HFFc6 (cell line): ENCODE data around the gene HTN3. TPM values are rescaled to one million over a fixed set of nuclear protein-coding genes. Genes with fewer than 3 reads are reported as not detected.

Experiments used
- DNase-seq: peaks from one replicate; pipeline ENCODE4 v3.0.0-alpha.2; 2018
- H3K27ac Mint-ChIP-seq: 2 replicates; pipeline ENCODE4 v1.8.0; 2020; ENCODE audit warnings: mild to moderate bottlenecking, mixed read lengths
- H3K27me3 Mint-ChIP-seq: 2 replicates; pipeline ENCODE4 v1.8.0; 2021; ENCODE audit warnings: mild to moderate bottlenecking, moderate library complexity, mixed read lengths; ENCODE audit not compliant: insufficient read depth
- H3K36me3 Mint-ChIP-seq: 2 replicates; pipeline ENCODE4 v1.8.0; 2021; ENCODE audit warnings: low read depth, mixed read lengths
- H3K4me1 Mint-ChIP-seq: 2 replicates; pipeline ENCODE4 v1.8.0; 2020; ENCODE audit warnings: low read depth, mixed read lengths
- H3K4me3 Mint-ChIP-seq: 2 replicates; pipeline ENCODE4 v1.8.0; 2020; ENCODE audit warnings: mild to moderate bottlenecking, moderate library complexity, mixed read lengths
- H3K9me3 Mint-ChIP-seq: 2 replicates; pipeline ENCODE4 v1.8.0; 2020; ENCODE audit warnings: mild to moderate bottlenecking, mixed read lengths
- CTCF ChIP-seq: fragments of 200-600 bp; sonication (generic); IDR thresholded peaks from 2 replicates; pipeline ENCODE4 v1.5.0; 2021; ENCODE audit warnings: antibody characterized with exemption, mild to moderate bottlenecking
- total RNA-seq, 6 experiments: library from RNA; stranded (reverse); fragmentation: NEBNext Ultra II Directional; extraction: Animal tissue kit (Norgen Biotek cat#: 25700); gene quantifications; 2 replicates in 1 of 6; 3 replicates in 5 of 6; pipeline ENCODE4 v1.2.3, GENCODE V29; 2021

Gene HTN3
- total RNA-seq, 6 experiments from 2014 or later, result not detected

DNA sequence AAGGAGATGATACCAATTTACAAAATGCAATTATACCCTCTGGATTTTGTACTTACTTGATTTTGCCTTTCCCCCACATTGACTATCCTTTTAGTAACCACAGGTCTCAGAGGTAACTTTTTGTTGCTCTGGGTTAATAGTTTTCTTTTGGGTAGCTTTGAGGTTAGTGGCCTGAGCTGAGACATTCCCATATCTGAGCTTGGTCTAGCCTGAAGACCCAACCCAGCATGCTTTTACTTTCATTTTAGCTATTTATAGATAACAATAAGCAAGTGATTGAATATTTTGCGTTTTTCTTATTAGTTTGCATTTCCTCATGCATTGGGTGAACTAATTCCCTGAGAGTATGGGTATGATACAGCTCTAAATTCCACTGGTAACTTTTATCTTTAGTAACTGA is 33.7 kb downstream of the HTN3 start:
- Mint-ChIP-seq H3K4me3 (no peak overlapping the region), H3K4me1 (no peaks in the 10 kb centered on the region), H3K9me3 (peaks cover 47% of the 10 kb centered on the region), H3K27me3 (no peaks in the 10 kb centered on the region), H3K36me3 (no peaks in the 10 kb centered on the region), H3K27ac (no peak overlapping the region)
- DNase-seq, result no peak
- no peak for TF ChIP-seq CTCF

DNA sequence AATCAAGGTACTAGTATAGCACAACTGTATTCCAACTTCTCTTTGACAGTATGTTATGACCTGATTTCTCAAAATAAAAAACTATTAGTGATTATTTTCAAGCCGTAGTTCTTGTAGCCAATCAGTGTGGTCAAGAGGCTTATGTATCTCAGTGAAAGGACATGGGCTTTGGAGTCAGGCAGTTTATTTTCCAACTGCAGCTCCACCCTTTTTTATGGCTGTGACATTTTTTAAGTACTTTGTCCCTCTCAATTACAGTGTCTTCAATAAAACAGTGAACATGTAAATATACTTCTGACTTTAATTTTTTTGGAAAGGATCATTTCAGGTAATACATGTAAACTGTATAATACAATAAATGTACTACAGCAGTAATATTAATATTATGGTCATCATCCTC is 51.9 kb downstream of the HTN3 start:
- H3K27ac Mint-ChIP-seq, result no peak overlapping the region
- H3K4me3 Mint-ChIP-seq, result no peak overlapping the region
- no peaks in the 10 kb centered on the region for H3K4me1 Mint-ChIP-seq
- no peaks in the 10 kb centered on the region for H3K9me3 Mint-ChIP-seq
- no peaks in the 10 kb centered on the region for H3K27me3 Mint-ChIP-seq
- no peak for TF ChIP-seq CTCF
- DNase-seq, result no peak
- H3K36me3 Mint-ChIP-seq, result no peaks in the 10 kb centered on the region

Other genes starting within 250 kb of the HTN3 start
- gene SULT1E1, start 168.3 kb upstream of the HTN3 start, total RNA-seq, result not detected
- not detected for gene CSN1S1, start 97.4 kb upstream of the HTN3 start, total RNA-seq
- gene CSN2, start 62.7 kb upstream of the HTN3 start, total RNA-seq, result not detected
- not detected for gene STATH, start 32.5 kb upstream of the HTN3 start, total RNA-seq
- gene HTN1, start 22.0 kb downstream of the HTN3 start, total RNA-seq, result not detected
- not detected for gene PRR27, start 125.8 kb downstream of the HTN3 start, total RNA-seq
- gene ODAM, start 167.3 kb downstream of the HTN3 start, total RNA-seq, result not detected
- gene FDCSP, start 197.7 kb downstream of the HTN3 start, total RNA-seq, result not detected
- not detected for gene CSN3, start 214.1 kb downstream of the HTN3 start, total RNA-seq